GM18505 (cell line): ENCODE data around the gene IL3RA.
"Not testable (repeated sequence)": the region's sequence is repeated elsewhere in the genome, so short reads cannot be mapped to it uniquely, and the experiment has no call there.

Source experiments
- ATAC-seq: cut with Tn5 transposase; IDR thresholded peaks from one replicate; pipeline ENCODE4 v1.9.1; 2021; ENCODE audit not compliant: unreplicated experiment
- POLR2A ChIP-seq: IDR thresholded peaks from 4 replicates; pipeline ENCODE4 v1.6.1; 2011; ENCODE audit warnings: borderline replicate concordance; ENCODE audit not compliant: insufficient read depth, insufficient read length; ENCODE audit errors: extremely low read depth

Gene IL3RA

GRCh38 chrX:1336331-1336943 lies at the start of gene IL3RA:
Gene IL3RA (plus strand): TSS chrX:1336785. CDS start chrX:1341766, 4,981 bp downstream.
- peak; percentile 37 for TF ChIP-seq POLR2A
- ATAC-seq: no peak

- TF ChIP-seq POLR2A: no peak
- no peak for ATAC-seq
Observed at GRCh38 chrX:1289535-1289934, 47.0 kb upstream of the IL3RA start.

- TF ChIP-seq POLR2A: no peak
- ATAC-seq: no peak
Observed at GRCh38 chrX:1291110-1291740, 45.4 kb upstream of the IL3RA start.

- ATAC-seq: no peak
- TF ChIP-seq POLR2A: no peak
Observed at GRCh38 chrX:1292575-1293290, 43.9 kb upstream of the IL3RA start.

GRCh38 chrX:1294301-1295067 lies 42.1 kb upstream of the IL3RA start:
- no peak for TF ChIP-seq POLR2A
- ATAC-seq: no peak

- ATAC-seq: no peak
Observed at GRCh38 chrX:1295550-1295949, 41.0 kb upstream of the IL3RA start.

GRCh38 chrX:1297591-1297990 lies 39.0 kb upstream of the IL3RA start:
- not testable (repeated sequence) for ATAC-seq

More at GRCh38 chrX:1295550-1295949, 41.0 kb upstream of the IL3RA start:
- TF ChIP-seq POLR2A: no peak

- ATAC-seq: no peak
- TF ChIP-seq POLR2A: no peak
Observed at GRCh38 chrX:1300449-1300848, 36.1 kb upstream of the IL3RA start.

- no peak for ATAC-seq
- no peak for TF ChIP-seq POLR2A
Observed at GRCh38 chrX:1305411-1305810, 31.2 kb upstream of the IL3RA start.

GRCh38 chrX:1306909-1307625 lies 29.5 kb upstream of the IL3RA start:
- no peak for ATAC-seq
- TF ChIP-seq POLR2A: no peak

GRCh38 chrX:1307626-1308340 lies 28.8 kb upstream of the IL3RA start:
- no peak for TF ChIP-seq POLR2A
- ATAC-seq: no peak

GRCh38 chrX:1308476-1308875 lies 28.1 kb upstream of the IL3RA start:
- no peak for ATAC-seq
- TF ChIP-seq POLR2A: no peak

- not testable (repeated sequence) for ATAC-seq
Observed at GRCh38 chrX:1308917-1309316, 27.7 kb upstream of the IL3RA start.
